HepG2 (cell line): ENCODE results near the gene PIH1D2. TPM values are rescaled to one million over a fixed set of nuclear protein-coding genes. Genes with fewer than 3 reads are reported as not detected.
A peak's percentile ranks its signal among the peaks of the same experiment; 100 is the strongest.

Source experiments
- BCLAF1 ChIP-seq: fragments of 450-650 bp; IDR thresholded peaks from 2 replicates; pipeline ENCODE4 v1.6.1; 2017; ENCODE audit warnings: mild to moderate bottlenecking
- CENPBD1 ChIP-seq: sonication (generic); formaldehyde crosslinking; IDR thresholded peaks from 2 replicates; pipeline ENCODE4 v1.8.0; 2022; ENCODE audit warnings: missing genetic modification reagents, low read depth, mild to moderate bottlenecking, borderline replicate concordance
- FOXK2 ChIP-seq: fragments of 450-650 bp; IDR thresholded peaks from 2 replicates; pipeline ENCODE4 v1.6.1; 2016
- HES4 ChIP-seq: sonication (generic); formaldehyde crosslinking; IDR thresholded peaks from 2 replicates; pipeline ENCODE4 v1.9.0; 2021; ENCODE audit warnings: mild to moderate bottlenecking, missing genetic modification reagents, borderline replicate concordance
- HNF1A ChIP-seq, 2 experiments: sonication (generic) in 1 of 2; formaldehyde crosslinking in 1 of 2; IDR thresholded peaks; 2 replicates each; pipeline versions ENCODE4 v1.4.0 to v1.6.1; 2016 to 2020; ENCODE audit warnings: borderline replicate concordance in 1 of 2, low read depth in 1 of 2, mild to moderate bottlenecking in 1 of 2, missing genetic modification reagents in 1 of 2
- KDM4B ChIP-seq: sonication (generic); formaldehyde crosslinking; IDR thresholded peaks from 2 replicates; pipeline ENCODE4 v1.4.0; 2020; ENCODE audit warnings: missing genetic modification reagents
- MXD3 ChIP-seq: IDR thresholded peaks from 2 replicates; pipeline ENCODE4 v1.6.1; 2016; ENCODE audit warnings: mild to moderate bottlenecking, missing biosample characterization, missing genetic modification reagents
- PHF20 ChIP-seq: sonication (generic); formaldehyde crosslinking; IDR thresholded peaks from 2 replicates; pipeline ENCODE4 v1.5.0; 2020; ENCODE audit warnings: mild to moderate bottlenecking, missing genetic modification reagents
- POGZ ChIP-seq: sonication (generic); formaldehyde crosslinking; IDR thresholded peaks from 2 replicates; pipeline ENCODE4 v1.4.0; 2020; ENCODE audit warnings: mild to moderate bottlenecking, missing genetic modification reagents
- POLR2G ChIP-seq: fragments of 200-400 bp; formaldehyde crosslinking; IDR thresholded peaks from 2 replicates; pipeline ENCODE4 v1.6.1; 2018; ENCODE audit warnings: mild to moderate bottlenecking, low read depth, low read length, moderate library complexity
- SPEN ChIP-seq: sonication (generic); formaldehyde crosslinking; IDR thresholded peaks from 2 replicates; pipeline ENCODE4 v1.5.1; 2020; ENCODE audit warnings: low read depth, mild to moderate bottlenecking, missing genetic modification reagents
- ZBTB21 ChIP-seq: sonication (generic); formaldehyde crosslinking; IDR thresholded peaks from 2 replicates; pipeline ENCODE4 v1.4.0; 2020; ENCODE audit warnings: missing genetic modification reagents
- ZNF431 ChIP-seq: sonication (generic); formaldehyde crosslinking; IDR thresholded peaks from 2 replicates; pipeline ENCODE4 v1.9.0; 2022; ENCODE audit warnings: missing genetic modification reagents, low read depth, mild to moderate bottlenecking, borderline replicate concordance
- ZNF546 ChIP-seq: sonication (generic); formaldehyde crosslinking; conservative IDR thresholded peaks from 2 replicates; pipeline ENCODE4 v1.8.1; 2023; ENCODE audit warnings: mild to moderate bottlenecking, missing genetic modification reagents
- ZNF562 ChIP-seq: sonication (generic); formaldehyde crosslinking; IDR thresholded peaks from 2 replicates; pipeline ENCODE4 v1.8.0; 2022; ENCODE audit warnings: missing genetic modification reagents, borderline replicate concordance
- ZNF644 ChIP-seq: IDR thresholded peaks from 2 replicates; pipeline ENCODE4 v1.6.1; 2016; ENCODE audit warnings: low read depth
- polyA plus RNA-seq, 8 experiments: library from polyadenylated mRNA; depleted of rRNA in 3 of 8; stranded (reverse) in 7 of 8; unstranded in 1 of 8; fragments of >200 nt; fragmentation: Illumina TruSeq in 4 of 8; extraction: Trizol in 4 of 8; gene quantifications; 2 replicates each; pipeline versions ENCODE4 v1.2.1 to v1.2.3, GENCODE V29; 2011 to 2016; ENCODE audit warnings: low read depth in 4 of 8, missing spikeins in 1 of 8, mixed read lengths in 1 of 8; ENCODE audit not compliant: insufficient read depth in 1 of 8
- total RNA-seq, 5 experiments: library from RNA; depleted of rRNA; stranded (reverse); fragments of >200 nt; fragmentation: Illumina TruSeq; extraction: Trizol; gene quantifications; 2 replicates each; pipeline ENCODE4 v1.2.3, GENCODE V29; 2016; ENCODE audit warnings: low read depth in 1 of 5

The PIH1D2 gene
- total and polyA plus RNA-seq, 2 of the 13 experiments (the other 11 are each of a cell fraction or from before 2014, with no cell fraction given), result 0.49 to 2.7 TPM

- TF ChIP-seq ZNF562, result no peak
- no peak for TF ChIP-seq BCLAF1
- TF ChIP-seq SPEN (CRISPR knock-in tag), result peak; percentile 74; the same call in 1 of the 2 replicates
- TF ChIP-seq MXD3, result no peak
- no peak for TF ChIP-seq ZNF546
- TF ChIP-seq ZBTB21 (CRISPR knock-in tag), result 0 out of 2 replicates have a peak, but pooled peaks have one; percentile 38
- no peak for TF ChIP-seq CENPBD1 (CRISPR knock-in tag)
- TF ChIP-seq POLR2G, result peak; percentile 79
- no peak for TF ChIP-seq ZNF644
- TF ChIP-seq KDM4B (CRISPR knock-in tag), result no peak
- peak; percentile 92 for TF ChIP-seq PHF20 (CRISPR knock-in tag)
- TF ChIP-seq HES4 (CRISPR knock-in tag), result no peak
- TF ChIP-seq FOXK2, result peak; percentile 64; the same call in 1 of the 2 replicates
- TF ChIP-seq HNF1A (IDR thresholded peaks at IDR 0.05; ENCODE audit: low read depth), result no peak
- TF ChIP-seq HNF1A (CRISPR knock-in tag; IDR thresholded peaks at IDR 0.05; ENCODE audit: borderline replicate concordance), result no peak
- peak; percentile 79 for TF ChIP-seq POGZ (CRISPR knock-in tag)
- TF ChIP-seq ZNF431 (CRISPR knock-in tag), result no peak
Measured at GRCh38 chr11:112073941-112074811, at the start of gene PIH1D2, which contains the start of gene NKAPD1 (continued).
